AG08396 (cell line): ENCODE results near the gene EXOC7.
A peak's percentile ranks its signal among the peaks of the same experiment; 100 is the strongest.

Experiments
- DNase-seq: peaks from one replicate; pipeline ENCODE4 v3.0.0; 2012; ENCODE audit warnings: low spot score, mixed read lengths

Gene EXOC7

GRCh38 chr17:76122431-76123190 is 19.0 kb upstream of the EXOC7 start:
- peak; percentile 15 for DNase-seq

DNA sequence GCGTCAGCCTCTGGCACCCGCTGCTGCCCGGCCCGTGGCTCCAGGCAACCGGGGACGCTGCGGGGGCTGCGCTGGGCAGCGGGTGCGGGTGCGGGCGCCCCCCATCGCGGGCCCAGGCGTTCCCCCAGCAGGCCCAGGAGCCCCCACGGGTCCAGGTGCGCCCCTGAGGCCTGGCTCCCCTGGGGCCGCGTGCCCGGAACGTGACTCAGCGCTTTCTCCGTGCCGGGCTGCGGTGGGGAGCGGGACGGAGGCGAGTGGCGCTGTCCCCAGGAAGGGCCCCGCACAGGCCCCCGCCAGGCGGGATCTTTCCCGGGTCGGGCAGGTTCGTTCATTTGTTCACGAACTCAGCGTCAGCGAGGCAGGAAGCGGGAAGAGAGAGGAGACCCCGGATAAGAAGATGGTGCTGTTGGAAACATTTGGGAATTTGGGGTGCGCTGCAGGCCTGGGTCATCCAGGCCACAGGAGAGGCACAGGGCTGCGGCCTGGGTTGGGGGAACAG is 18.4 kb upstream of the EXOC7 start:
- peak; percentile 44 for DNase-seq

GRCh38 chr17:76120658-76121008 is 17.0 kb upstream of the EXOC7 start:
- DNase-seq: peak; percentile 7

DNA sequence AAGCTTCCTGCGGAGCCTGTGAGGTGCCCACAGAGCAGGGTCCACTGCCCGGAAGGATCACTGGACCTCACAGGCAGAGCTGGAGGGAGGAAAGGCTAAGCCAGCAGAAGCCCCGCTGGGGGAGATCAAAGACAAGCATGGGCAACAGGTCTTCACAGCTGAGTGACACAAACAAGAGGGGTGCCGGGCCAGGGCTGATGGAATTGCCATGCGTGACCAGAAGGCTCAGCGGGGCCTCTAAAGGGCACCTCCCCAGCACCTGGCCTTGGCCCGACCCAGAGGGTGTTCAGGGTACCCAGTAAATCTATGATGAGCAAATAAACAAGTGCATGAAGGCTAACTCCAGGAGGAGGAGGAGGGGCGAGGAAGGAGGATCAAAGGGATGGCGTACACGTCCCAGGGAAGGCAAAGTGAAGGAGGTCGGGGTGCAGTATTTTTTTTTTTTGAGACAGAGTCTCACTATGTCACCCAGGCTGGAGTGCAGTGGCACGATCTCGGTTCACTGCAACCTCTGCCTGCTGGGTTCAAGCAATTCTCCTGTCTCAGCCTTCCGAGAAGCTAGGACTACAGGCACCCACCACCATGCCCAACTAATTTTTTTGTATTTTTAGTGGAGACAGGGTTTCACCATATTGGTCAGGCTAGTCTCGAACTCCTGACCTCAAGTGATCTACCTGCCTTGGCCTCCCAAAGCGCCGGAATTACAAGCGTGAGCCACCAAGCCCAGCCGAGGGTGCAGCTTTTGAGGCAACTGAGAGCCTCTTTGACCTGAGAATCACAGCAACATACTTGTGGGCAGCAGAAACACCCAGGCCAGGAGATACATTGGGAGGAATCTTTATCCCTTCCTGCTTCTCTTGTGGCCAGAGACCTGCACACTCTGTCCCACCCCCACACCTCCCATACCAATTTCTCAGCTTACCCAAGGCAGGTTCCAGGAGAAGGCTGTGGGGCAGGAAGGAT is 16.1 kb upstream of the EXOC7 start:
- no peak for DNase-seq

GRCh38 chr17:76115138-76115754 is 11.7 kb upstream of the EXOC7 start:
- DNase-seq: no peak

- DNase-seq: no peak
Observed at GRCh38 chr17:76111956-76112355, 8.4 kb upstream of the EXOC7 start.

- DNase-seq: no peak
Observed at GRCh38 chr17:76107509-76107908, 3.9 kb upstream of the EXOC7 start.

- DNase-seq: no peak
Observed at GRCh38 chr17:76106703-76107102, 3.1 kb upstream of the EXOC7 start.

DNA sequence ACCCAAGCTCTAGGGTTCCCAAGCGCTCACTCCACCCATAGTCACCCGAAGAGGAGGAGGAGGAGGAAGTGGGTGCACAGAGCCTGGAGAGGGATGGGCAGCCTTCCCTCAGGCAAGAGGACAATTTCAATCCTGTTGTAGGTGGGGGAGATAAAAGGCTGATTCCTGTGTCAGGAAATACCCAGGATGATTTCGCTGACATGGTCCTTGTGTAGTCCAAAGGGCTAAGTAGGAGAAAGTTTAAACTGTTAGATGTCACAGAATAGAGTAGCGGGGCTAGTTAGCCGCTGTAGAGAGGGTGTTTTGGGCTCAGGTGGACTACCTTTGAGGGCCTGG is 1.3 kb upstream of the EXOC7 start:
- DNase-seq: no peak

- no peak for DNase-seq
Observed at GRCh38 chr17:76104140-76104895, 731 bp upstream of the EXOC7 start.

DNA sequence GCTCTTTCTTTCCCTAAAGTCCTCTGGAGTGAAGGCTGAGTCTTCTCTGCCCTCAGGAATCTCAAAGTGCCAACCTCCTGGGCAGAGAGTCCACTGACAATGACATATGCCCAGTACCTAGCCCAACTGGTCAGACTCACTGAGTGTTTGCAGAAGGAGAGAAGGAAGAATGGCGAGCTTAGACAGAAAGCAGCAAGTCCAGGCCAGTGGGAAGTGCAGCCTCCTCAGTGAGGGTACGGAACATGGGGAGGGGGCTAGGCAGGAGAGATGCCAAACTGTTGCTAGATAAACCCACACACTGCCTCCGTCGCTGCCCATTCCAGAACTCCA is 678 bp downstream of the EXOC7 start:
- DNase-seq: no peak

DNA sequence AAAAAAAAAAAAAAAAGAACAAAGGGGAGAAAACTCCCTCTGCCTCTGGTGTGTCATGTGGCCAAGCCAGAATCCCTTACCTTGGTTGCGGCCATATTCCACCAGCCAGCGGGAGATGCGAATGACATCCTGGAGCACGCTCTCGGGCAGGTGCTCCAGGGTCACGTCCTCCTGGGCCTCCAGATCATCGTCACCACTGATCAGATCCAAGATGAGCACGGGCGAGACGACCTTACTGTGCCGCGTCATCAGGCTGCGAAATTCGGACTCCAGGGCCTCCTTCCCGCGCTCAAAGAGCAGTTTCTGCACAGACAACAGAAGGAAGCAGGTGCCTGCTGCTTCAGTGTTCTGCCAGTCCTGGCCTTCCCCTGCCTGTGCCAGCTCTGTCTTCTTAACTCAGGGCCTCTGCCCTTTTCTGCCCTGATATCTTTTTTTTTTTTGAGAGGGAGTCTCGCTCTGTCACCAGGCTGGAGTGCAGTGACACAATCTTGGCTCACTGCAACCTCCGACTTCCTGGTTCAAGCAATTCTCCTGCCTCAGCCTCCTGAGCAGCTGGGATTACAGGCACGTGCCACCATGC is 5.8 kb downstream of the EXOC7 start:
- DNase-seq: no peak

DNA sequence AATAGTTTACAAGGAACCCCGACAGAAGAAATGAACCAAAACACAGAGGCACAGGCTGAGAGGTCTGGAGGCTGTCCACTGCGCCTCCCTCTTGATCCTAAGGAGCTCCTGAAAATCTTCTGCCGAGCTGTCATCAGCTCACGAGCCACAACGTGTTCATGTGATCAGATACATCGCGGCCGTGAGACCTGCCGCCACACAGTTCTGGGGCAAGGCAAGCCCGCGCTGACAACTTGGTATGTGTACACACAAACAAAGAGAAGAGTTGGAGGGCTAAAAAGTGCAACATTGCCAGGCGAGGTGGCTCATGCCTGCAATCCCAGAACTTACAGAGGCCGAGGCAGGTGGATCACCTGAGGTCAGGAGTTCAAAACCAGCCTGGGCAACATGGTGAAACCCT is 7.6 kb downstream of the EXOC7 start:
- no peak for DNase-seq

DNA sequence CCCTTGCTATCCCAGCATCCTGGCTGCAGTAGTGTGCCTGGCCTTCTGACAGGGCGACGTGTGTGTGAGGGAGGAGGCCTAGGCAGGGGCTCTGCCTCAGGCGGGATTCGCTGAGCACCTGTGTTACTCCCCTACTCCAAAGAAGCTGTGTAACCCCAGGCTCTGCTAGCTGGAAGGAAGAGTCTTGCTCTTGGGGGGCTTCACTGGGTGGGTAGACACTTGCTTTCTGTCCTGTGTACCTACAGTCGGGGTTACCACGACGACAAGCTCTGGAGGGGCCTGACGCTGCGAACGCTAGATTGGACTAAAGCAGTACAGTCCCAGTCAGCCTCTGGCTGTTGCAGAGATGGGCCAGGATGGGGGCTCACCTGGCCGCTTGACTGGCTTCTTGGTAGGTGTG is 9.5 kb downstream of the EXOC7 start:
- no peak for DNase-seq

- no peak for DNase-seq
Observed at GRCh38 chr17:76092526-76093413, 10.8 kb downstream of the EXOC7 start.

- DNase-seq: no peak
Observed at GRCh38 chr17:76091526-76092286, 11.9 kb downstream of the EXOC7 start.

GRCh38 chr17:76090517-76091129 is 13.0 kb downstream of the EXOC7 start:
- DNase-seq: no peak

- DNase-seq: peak; percentile 2
Observed at GRCh38 chr17:76089680-76090516, 13.7 kb downstream of the EXOC7 start.
